SK-N-SH (cell line): Measurements from ENCODE around the gene HECW1.

Experiments used
- CHD2 ChIP-seq: fragments of 150-350 bp; IDR thresholded peaks from 2 replicates; pipeline ENCODE4 v1.6.1; 2018; ENCODE audit warnings: low read length; ENCODE audit not compliant: partially characterized antibody
- CTCF ChIP-seq: fragments of 200-600 bp; sonication (generic); IDR thresholded peaks from 2 replicates; pipeline ENCODE4 v1.6.1; 2017; ENCODE audit warnings: antibody characterized with exemption, mild to moderate bottlenecking, moderate library complexity
- RAD21 ChIP-seq: IDR thresholded peaks from 2 replicates; pipeline ENCODE4 v1.6.1; 2012; ENCODE audit warnings: mild to moderate bottlenecking, low read length

- TF ChIP-seq RAD21 (no peak), CHD2 (no peak), CTCF (no peak)
Measured at GRCh38 chr7:43116451-43116850, 4.0 kb downstream of the HECW1 start.
